Ectodermal cell (in vitro differentiated cells): ENCODE results near the gene BMP6.

Experiments used
- H3K27ac ChIP-seq: 2 replicates; pipeline ENCODE4 v1.7.0; 2013; ENCODE audit warnings: mild to moderate bottlenecking, low read depth, low read length; ENCODE audit not compliant: insufficient read depth, poor library complexity, severe bottlenecking
- H3K27me3 ChIP-seq: 2 replicates; pipeline ENCODE4 v1.7.0; 2013; ENCODE audit warnings: mild to moderate bottlenecking, low read length; ENCODE audit not compliant: insufficient read depth, control insufficient read depth, poor library complexity, severe bottlenecking
- H3K36me3 ChIP-seq: one replicate; pipeline ENCODE4 v1.7.0; 2013; ENCODE audit warnings: low read length; ENCODE audit not compliant: control insufficient read depth, insufficient read depth
- H3K4me1 ChIP-seq: one replicate; pipeline ENCODE4 v1.7.0; 2013; ENCODE audit warnings: low read length; ENCODE audit not compliant: control insufficient read depth, insufficient read depth
- H3K4me3 ChIP-seq: 2 replicates; pipeline ENCODE4 v1.7.0; 2013; ENCODE audit warnings: low read depth, low read length, control low read depth; ENCODE audit not compliant: insufficient read depth
- H3K9me3 ChIP-seq: 2 replicates; pipeline ENCODE4 v1.7.0; 2013; ENCODE audit warnings: mild to moderate bottlenecking, low read length, moderate library complexity; ENCODE audit not compliant: control insufficient read depth
- WGBS, 2 experiments: methylation state at CpG; one replicate each; pipeline ENCODE4 v1.1.7; 2013; ENCODE audit warnings: missing lambda C conversion rate in 2 of 2; 5-methylcytosine and 5-hydroxymethylcytosine counted together

BMP6 gene

GRCh38 chr6:7784248-7784647 lies 58.3 kb downstream of the BMP6 start:
- WGBS, 2 experiments = 96 to 100% methylated on average over 6 of the region's 6 CpGs
- Histone ChIP-seq H3K4me1 (no peaks in the 10 kb centered on the region), H3K27me3 (no peaks in the 10 kb centered on the region), H3K9me3 (no peaks in the 10 kb centered on the region), H3K36me3 (no peaks in the 10 kb centered on the region), H3K27ac (no peak overlapping the region), H3K4me3 (no peak overlapping the region)

DNA sequence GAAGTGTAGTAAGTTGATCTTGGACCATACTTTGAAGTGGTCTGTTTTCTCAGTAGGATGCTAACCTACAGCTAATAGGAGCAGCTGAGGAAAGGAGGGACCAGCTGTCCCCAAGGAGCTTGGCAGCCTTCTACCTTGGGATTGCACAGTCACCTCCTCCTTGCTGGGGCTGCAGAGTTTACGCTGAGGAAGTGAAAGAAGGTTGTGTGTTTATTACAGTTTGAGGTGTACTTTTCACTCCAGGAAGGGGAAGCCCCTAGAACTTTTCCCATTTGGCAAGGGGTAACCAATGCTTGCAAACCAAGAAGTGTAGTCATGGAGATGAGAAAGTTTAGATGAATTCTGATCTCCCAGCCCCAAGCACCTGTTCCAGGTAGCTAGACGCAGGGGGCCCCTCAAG lies 58.8 kb downstream of the BMP6 start:
- WGBS, 2 experiments = 88 to 94% methylated on average over 2 of the region's 2 CpGs
- Histone ChIP-seq H3K36me3 (no peaks in the 10 kb centered on the region), H3K4me3 (no peak overlapping the region), H3K27ac (no peak overlapping the region), H3K4me1 (no peaks in the 10 kb centered on the region), H3K27me3 (no peaks in the 10 kb centered on the region), H3K9me3 (no peaks in the 10 kb centered on the region)

DNA sequence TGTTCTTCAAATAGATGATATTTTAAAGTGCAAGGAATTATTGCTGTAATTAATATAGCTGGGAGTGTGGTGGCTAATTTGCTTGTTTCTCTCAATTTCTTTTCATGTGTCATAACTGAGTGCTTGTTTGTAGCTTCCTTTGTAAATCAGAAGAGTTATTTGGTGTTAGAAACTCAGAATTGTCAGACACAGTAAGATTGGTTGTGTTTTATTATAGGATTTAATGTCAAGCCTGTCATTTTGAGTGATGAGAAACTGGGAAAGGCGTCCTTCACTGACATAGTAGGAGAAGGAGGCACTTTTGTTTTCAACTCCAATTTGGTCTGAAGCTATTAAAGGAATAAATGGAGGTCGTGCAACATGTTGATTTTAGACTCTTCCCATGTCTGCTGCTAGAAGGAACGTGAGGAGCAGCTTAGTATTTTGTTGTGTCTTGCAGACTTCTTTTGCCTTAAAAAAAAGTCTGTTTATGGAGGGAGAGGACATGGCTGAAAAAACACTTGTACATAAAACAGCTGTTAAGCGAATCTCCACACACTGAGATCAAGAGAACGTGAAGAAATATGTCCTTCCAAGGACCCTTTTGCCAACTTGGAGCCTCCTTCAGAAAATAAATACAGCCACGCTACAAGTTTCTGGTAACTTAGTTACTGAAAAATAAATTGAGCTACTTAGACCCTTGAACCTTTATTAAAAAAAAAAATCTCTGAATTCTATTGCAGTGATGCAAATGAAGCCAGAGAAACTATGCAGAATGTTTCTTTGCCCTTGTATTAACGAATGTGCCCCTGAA lies 59.5 kb downstream of the BMP6 start:
- no peaks in the 10 kb centered on the region for H3K27me3 ChIP-seq
- no peaks in the 10 kb centered on the region for H3K9me3 ChIP-seq
- no peak overlapping the region for H3K27ac ChIP-seq
- H3K4me1 ChIP-seq = no peaks in the 10 kb centered on the region
- H3K36me3 ChIP-seq = no peaks in the 10 kb centered on the region
- no peak overlapping the region for H3K4me3 ChIP-seq
- 88 to 94% methylated on average over 7 of the region's 7 CpGs for WGBS, 2 experiments

GRCh38 chr6:7786214-7786661 lies 60.3 kb downstream of the BMP6 start:
- Histone ChIP-seq H3K9me3 (no peaks in the 10 kb centered on the region), H3K27me3 (no peaks in the 10 kb centered on the region), H3K36me3 (no peaks in the 10 kb centered on the region), H3K4me3 (no peak overlapping the region), H3K4me1 (no peaks in the 10 kb centered on the region), H3K27ac (no peak overlapping the region)
- 100% methylated on average over 1 to 3 of the region's 3 CpGs for whole genome bisulfite sequencing, 2 experiments

DNA sequence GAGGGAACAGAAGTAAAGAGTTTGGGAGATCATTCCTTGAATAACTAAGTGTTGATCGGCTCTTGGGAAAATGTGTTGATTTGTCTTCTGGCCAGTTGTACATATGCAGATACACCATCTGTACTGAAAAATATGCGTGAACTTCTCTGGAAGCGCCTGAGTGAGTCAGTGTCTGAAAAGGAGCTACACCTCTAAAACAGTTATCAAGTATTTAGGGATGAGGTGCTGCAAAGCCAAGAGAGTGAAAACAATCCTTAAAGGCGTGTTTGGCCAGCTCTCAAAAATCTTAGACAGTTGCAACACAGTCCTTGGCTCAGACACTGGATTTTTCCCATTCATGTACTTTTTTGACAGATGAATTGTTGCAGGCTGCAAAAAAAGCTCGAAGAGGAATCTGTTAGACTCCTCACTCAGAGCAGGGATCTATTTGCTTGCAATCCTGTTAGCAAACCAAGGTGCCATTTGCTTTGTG lies 61.3 kb downstream of the BMP6 start:
- no peaks in the 10 kb centered on the region for H3K36me3 ChIP-seq
- H3K4me3 ChIP-seq = no peak overlapping the region
- H3K27ac ChIP-seq = no peak overlapping the region
- 93 to 96% methylated on average over 5 of the region's 5 CpGs for WGBS, 2 experiments
- no peaks in the 10 kb centered on the region for H3K4me1 ChIP-seq
- H3K27me3 ChIP-seq = no peaks in the 10 kb centered on the region
- H3K9me3 ChIP-seq = no peaks in the 10 kb centered on the region

- H3K36me3 ChIP-seq = no peaks in the 10 kb centered on the region
- no peaks in the 10 kb centered on the region for H3K9me3 ChIP-seq
- H3K27ac ChIP-seq = no peak overlapping the region
- H3K4me3 ChIP-seq = no peak overlapping the region
- 100% methylated on average over 2 of the region's 2 CpGs; no CpG with 5 or more reads in 1 of the 2 experiments for WGBS, 2 experiments
- H3K4me1 ChIP-seq = no peaks in the 10 kb centered on the region
- no peaks in the 10 kb centered on the region for H3K27me3 ChIP-seq
These were observed 61.8 kb downstream of the BMP6 start for GRCh38 chr6:7787731-7788130.

DNA sequence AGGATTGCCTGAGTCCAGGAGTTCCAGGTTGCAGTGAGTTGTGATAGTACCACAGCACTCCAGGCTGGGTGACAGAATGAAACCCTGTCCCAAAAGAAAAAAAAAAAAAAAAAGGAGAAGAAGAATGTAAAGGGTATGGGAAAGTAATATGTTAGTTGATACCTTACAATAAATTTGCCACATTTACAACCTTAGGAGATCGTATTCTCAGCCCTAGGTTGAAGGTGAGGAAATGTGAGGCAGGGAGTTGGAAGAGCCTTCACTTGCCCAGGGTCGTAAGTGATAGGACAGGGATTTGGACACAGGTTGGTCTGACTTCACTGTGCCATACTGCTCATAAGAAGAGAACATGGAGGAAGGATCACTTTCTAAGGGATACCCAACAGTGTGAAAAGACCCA lies 68.6 kb downstream of the BMP6 start:
- H3K36me3 ChIP-seq = no peaks in the 10 kb centered on the region
- 93 to 95% methylated on average over 2 of the region's 2 CpGs for WGBS, 2 experiments
- no peak overlapping the region for H3K4me3 ChIP-seq
- H3K4me1 ChIP-seq = no peaks in the 10 kb centered on the region
- H3K27ac ChIP-seq = no peak overlapping the region
- H3K9me3 ChIP-seq = no peaks in the 10 kb centered on the region
- H3K27me3 ChIP-seq = no peaks in the 10 kb centered on the region

GRCh38 chr6:7797386-7797785 lies 71.5 kb downstream of the BMP6 start:
- H3K4me1 ChIP-seq = no peaks in the 10 kb centered on the region
- no peaks in the 10 kb centered on the region for H3K9me3 ChIP-seq
- H3K4me3 ChIP-seq = no peak overlapping the region
- H3K36me3 ChIP-seq = no peaks in the 10 kb centered on the region
- H3K27me3 ChIP-seq = no peaks in the 10 kb centered on the region
- WGBS, 2 experiments = 80 to 100% methylated on average over 1 to 2 of the region's 2 CpGs
- H3K27ac ChIP-seq = no peak overlapping the region

DNA sequence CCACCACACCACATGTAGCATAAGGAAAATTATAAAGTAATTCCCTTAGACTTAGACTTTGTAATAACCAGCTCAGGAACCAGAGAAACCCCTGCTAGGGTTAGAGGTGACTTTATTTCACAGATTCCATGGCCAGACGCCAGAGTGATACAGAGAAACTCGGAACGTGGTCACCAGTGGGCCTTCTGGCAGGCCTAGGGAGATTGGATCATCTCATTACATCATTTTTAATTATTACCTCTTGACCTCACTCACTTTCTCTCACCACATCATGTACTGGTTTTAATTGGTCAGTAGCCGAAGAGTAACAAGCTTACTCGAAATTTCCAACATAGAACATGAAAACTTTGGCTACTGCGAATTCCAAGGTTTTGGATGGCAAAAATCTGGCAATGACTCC lies 72.9 kb downstream of the BMP6 start:
- WGBS, 2 experiments = 91% methylated on average over 6 of the region's 6 CpGs
- Histone ChIP-seq H3K4me3 (no peak overlapping the region), H3K27ac (no peak overlapping the region), H3K36me3 (no peaks in the 10 kb centered on the region), H3K27me3 (no peaks in the 10 kb centered on the region), H3K9me3 (no peaks in the 10 kb centered on the region), H3K4me1 (no peaks in the 10 kb centered on the region)

DNA sequence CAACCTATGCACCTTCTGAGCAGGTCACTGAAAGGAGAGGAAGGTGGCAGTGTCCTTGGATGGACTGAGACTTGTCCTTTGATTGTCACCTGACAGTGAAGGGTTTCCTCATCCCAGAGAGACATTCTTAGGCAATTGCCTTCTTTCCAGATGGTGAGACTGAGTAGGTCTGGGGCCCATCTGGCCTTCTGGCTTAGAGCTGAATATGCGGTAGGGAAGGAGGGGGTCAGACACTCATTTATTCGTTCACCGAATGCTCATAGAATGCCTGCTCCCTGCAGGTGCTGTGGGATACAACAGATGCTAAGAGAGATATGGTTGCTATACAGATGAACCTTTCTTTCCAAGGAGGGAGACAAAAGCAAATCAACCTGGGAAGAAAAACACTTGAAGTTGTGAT lies 76.8 kb downstream of the BMP6 start:
- H3K9me3 ChIP-seq = no peaks in the 10 kb centered on the region
- no peaks in the 10 kb centered on the region for H3K36me3 ChIP-seq
- H3K27ac ChIP-seq = no peak overlapping the region
- 92 to 93% methylated on average over 3 of the region's 3 CpGs for whole genome bisulfite sequencing, 2 experiments
- H3K4me1 ChIP-seq = no peaks in the 10 kb centered on the region
- no peak overlapping the region for H3K4me3 ChIP-seq
- H3K27me3 ChIP-seq = no peaks in the 10 kb centered on the region
